GM19324 (cell line): Measurements from ENCODE around the gene PRR12.
A peak's percentile ranks its signal among the peaks of the same experiment; 100 is the strongest.

ENCODE experiments used
- ATAC-seq: cut with Tn5 transposase; IDR thresholded peaks from one replicate; pipeline ENCODE4 v1.9.1; 2021; ENCODE audit warnings: mild to moderate bottlenecking, moderate library complexity; ENCODE audit not compliant: unreplicated experiment, low FRiP score

The PRR12 gene

DNA sequence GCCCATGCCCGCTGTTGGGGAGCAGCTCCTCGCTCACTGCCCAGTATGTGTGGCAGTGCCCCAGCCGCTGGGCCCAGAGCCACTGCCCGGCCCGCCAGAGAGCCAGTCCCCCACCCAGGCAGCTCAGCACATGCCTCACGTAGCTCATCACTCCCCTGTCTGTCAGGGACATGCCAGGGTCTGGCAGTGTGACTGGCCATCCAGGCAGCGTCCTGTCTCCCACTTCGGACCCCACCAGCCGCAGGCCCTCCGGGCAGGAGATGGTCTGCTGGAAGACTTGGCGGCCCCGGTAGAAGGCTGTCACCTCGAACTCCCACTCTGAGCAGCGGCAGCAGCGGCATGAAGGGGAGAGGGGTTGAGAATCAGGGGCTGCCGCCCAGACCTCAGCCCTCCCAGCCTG is 71.0 kb downstream of the PRR12 start:
- ATAC-seq: no peak

GRCh38 chr19:49663224-49663623 is 72.2 kb downstream of the PRR12 start:
- ATAC-seq: no peak

DNA sequence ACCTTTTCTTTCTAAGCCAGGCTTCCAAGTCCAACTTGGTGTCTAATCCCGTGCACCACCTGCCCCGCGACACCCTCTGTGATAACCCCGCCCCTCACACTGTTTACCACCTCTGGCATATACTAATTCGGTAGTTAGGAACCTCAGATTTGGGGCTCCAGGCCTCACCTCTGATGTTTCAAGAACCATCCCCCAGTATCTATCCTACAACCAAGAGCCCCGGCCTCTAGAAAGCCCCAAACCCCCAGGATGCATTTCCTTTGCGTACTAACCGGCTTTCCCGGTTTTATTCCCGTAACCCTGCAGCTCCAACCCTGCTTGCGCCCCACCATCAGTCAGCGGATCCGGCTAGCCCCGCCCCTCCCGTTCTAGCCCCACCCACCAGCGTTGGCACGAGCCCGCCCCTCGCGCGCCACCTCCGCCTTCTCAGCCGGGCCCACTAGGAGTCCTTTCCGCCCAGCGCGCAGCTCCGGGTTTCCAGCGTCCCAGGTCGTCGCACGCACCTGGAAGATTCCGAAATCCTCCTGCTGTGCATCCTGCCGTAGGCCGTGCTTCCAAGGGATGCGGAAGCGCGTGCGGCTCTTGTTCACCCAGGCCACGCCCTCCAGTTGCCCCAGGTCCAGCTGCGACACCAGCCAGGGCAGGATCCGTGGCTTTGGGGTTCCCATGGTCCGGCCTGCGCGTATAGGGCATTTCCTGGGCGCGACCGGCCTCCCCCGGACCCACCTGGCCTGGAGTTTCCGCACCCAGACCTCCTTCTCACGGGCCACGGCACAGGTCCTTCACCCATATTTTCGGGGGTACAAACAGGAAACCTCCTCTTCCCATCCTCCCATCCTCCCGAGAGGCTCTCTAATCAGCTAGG is 73.4 kb downstream of the PRR12 start:
- ATAC-seq: peak; percentile 38

GRCh38 chr19:49665036-49665350 is 74.0 kb downstream of the PRR12 start:
- ATAC-seq: no peak

DNA sequence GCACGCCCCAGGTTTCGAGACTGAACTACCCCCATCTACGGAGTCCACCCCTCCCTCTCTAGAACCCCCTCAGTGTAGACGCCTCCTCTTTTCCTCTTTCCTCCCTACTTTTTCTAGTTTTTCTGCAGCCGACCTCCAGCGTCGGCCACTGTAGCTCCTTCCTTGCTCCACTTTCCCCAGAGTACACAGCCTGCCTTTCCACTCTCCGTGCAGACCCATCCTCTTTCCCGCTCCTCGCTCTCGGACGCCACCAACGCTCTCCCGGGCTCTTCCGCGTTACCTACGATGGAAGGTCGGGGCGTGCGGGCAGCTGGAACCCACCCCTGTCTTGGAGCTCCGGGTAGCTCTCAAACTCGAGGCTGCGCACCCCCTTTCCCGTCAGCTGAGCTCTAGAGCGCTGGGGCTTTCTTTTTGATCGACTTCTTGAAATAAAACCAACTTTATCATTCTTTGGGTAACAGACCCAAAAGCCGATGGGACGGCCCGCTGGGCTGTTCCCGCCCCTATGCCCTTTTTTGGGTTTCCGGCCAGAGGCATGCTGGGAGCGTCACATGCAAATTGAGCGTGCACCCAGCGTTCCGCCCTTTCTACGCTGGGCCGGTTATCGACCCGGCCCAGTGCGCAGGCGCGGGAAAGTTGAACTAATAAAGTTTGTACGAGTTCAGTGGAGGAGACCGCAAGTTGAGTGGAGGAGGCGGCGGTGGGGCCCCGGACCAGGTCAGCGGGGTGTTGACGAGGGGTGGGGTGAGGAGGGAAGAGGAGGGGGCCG is 74.6 kb downstream of the PRR12 start, which contains the start of the genes BCL2L12 and IRF3:
Gene BCL2L12, plus strand, starts transcription at position 583 of the 769 bp plus-strand sequence. CDS start 760 bp downstream, outside the sequence.
Gene IRF3, minus strand, starts transcription at position 507 of the 769 bp plus-strand sequence. CDS start 1,019 bp downstream, outside the sequence.
- ATAC-seq: peak; percentile 85

- ATAC-seq: no peak
These were observed 75.1 kb downstream of the PRR12 start for GRCh38 chr19:49666120-49666444.

GRCh38 chr19:49667473-49667872 is 76.5 kb downstream of the PRR12 start:
- ATAC-seq: no peak

GRCh38 chr19:49669516-49669915 is 78.5 kb downstream of the PRR12 start:
- ATAC-seq: no peak

DNA sequence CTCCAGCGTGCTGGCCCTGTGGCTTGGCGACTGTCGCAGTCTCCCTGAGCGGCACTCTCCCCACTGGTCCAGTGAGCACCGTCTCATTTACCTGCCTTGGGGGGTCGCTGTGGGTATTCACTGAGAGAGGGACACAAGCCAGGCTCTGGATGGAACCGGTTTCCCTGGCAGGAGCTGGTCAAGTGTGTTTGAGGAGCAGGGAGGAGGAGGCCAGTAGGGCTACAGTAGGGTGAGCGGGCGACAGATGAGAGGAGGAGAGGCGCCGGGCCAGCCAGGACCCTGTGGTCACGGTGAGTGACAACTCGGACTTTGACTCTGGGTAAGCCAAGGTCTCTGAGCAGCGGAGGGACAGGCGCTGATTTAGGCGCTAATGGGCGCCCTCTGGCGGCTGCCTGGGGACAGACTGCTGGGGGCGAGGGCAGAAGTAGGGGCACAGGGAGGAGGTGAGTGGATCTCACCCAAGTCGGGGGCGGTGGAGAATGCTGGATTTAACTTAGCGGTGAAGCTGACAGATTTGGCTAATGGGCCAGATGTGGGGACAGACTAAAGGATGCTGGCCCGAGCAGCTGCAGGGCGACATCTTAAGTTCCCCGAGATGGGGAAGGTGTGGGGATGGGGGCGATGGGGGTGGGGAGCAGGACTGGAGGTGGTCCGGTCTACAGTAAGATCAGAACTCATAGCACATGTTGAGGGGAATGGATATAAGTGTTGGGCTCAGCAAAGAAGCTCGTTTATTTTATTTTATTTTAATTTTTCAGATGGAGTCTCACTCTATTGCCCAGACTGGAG is 81.3 kb downstream of the PRR12 start:
- ATAC-seq: no peak
